IPS-NIHi11 (cell line): ENCODE results near the gene CYLD.
A peak's percentile ranks its signal among the peaks of the same experiment; 100 is the strongest.

ENCODE experiments used
- DNase-seq: peaks from one replicate; pipeline ENCODE4 v3.0.0; 2012; ENCODE audit warnings: mixed read lengths, low spot score

The CYLD gene

GRCh38 chr16:50741781-50742575, at the start of gene CYLD:
TSS of gene CYLD (plus strand) at chr16:50742086. CDS start at chr16:50749699, 7,613 bp downstream.
- peak; percentile 99 for DNase-seq

GRCh38 chr16:50692644-50692998, 49.3 kb upstream of the CYLD start:
- DNase-seq, result no peak

GRCh38 chr16:50692999-50693781, 48.7 kb upstream of the CYLD start, which contains the start of gene NOD2:
TSS of gene NOD2 (plus strand) at chr16:50693606. CDS start at chr16:50699496, 5,890 bp downstream.
- peak; percentile 94 for DNase-seq

- no peak for DNase-seq
Measured at GRCh38 chr16:50694206-50694605, 47.7 kb upstream of the CYLD start.

- DNase-seq, result no peak
Measured at GRCh38 chr16:50695017-50696000, 46.6 kb upstream of the CYLD start.

GRCh38 chr16:50696126-50696525, 45.8 kb upstream of the CYLD start:
- DNase-seq, result no peak

- DNase-seq, result no peak
Measured at GRCh38 chr16:50696575-50697420, 45.1 kb upstream of the CYLD start.

GRCh38 chr16:50697421-50697715, 44.5 kb upstream of the CYLD start:
- no peak for DNase-seq

- DNase-seq, result no peak
Measured at GRCh38 chr16:50697881-50698767, 43.8 kb upstream of the CYLD start.

GRCh38 chr16:50699326-50700159, 42.3 kb upstream of the CYLD start:
- DNase-seq, result no peak

- no peak for DNase-seq
Measured at GRCh38 chr16:50702725-50703124, 39.2 kb upstream of the CYLD start.

GRCh38 chr16:50704245-50704644, 37.6 kb upstream of the CYLD start:
- no peak for DNase-seq

GRCh38 chr16:50705436-50706110, 36.3 kb upstream of the CYLD start:
- DNase-seq, result no peak

GRCh38 chr16:50706250-50706649, 35.6 kb upstream of the CYLD start:
- no peak for DNase-seq

GRCh38 chr16:50708373-50709060, 33.4 kb upstream of the CYLD start:
- DNase-seq, result no peak

- no peak for DNase-seq
Measured at GRCh38 chr16:50709061-50709684, 32.7 kb upstream of the CYLD start.

- DNase-seq, result no peak
Measured at GRCh38 chr16:50709980-50710379, 31.9 kb upstream of the CYLD start.

- no peak for DNase-seq
Measured at GRCh38 chr16:50711040-50711439, 30.8 kb upstream of the CYLD start.
